HG03108 (cell line): Measurements from ENCODE around the gene SDCCAG8.

Experiments
- ATAC-seq: cut with Tn5 transposase; IDR thresholded peaks from one replicate; pipeline ENCODE4 v1.9.1; 2021; ENCODE audit warnings: moderate library complexity; ENCODE audit not compliant: unreplicated experiment

The SDCCAG8 gene

DNA sequence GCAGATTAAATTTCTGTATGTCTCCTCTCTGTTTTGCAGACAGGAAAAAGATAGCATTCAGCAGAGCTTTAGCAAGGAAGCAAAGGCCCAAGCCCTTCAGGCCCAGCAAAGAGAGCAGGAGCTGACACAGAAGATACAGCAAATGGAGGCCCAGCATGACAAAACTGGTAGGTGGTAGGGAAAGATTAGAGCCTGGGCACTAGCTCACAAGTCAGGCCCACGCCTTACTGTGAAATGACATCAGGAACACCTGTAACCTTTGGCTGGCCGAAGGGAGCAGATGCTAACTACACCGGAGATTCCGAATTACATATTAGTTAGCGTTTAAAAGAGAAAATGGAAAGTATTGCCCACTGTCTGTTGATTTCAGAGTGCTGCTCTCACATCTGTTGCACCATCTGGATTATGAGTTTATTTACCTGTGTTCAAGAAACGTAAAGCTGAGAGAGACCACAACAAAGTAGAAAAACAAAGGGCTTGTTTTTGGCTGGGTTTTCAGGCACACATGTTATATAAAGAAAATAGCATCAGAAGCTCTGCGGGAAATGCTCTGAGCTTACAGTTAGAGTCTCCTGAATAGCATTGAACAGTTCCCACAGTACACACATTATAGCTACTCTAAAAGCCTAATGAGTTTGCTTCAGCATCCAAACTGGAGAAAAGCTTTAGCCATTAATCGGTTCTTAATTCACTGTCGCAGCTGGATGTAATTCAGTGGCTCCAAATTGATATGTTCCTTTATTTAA, 160.0 kb downstream of the SDCCAG8 start:
- no peak for ATAC-seq

DNA sequence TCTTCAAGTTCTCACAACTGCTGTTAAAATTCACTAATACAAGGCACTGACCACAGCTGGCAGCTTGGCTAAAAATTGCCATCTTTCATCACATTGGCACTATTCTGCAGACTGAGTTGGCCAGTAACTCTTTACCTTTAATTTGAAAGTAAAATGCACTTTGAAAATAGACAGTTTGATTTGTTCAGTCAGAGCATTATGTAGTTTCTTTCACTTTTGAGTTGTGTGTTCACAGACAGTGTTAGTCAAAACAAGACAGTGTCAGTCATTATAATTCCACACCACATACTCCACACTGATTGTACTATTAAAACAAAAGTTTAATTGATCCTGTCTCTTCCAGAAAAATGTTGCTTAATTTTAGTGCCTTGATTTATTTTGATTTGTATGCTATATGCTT, 160.7 kb downstream of the SDCCAG8 start:
- no peak for ATAC-seq

DNA sequence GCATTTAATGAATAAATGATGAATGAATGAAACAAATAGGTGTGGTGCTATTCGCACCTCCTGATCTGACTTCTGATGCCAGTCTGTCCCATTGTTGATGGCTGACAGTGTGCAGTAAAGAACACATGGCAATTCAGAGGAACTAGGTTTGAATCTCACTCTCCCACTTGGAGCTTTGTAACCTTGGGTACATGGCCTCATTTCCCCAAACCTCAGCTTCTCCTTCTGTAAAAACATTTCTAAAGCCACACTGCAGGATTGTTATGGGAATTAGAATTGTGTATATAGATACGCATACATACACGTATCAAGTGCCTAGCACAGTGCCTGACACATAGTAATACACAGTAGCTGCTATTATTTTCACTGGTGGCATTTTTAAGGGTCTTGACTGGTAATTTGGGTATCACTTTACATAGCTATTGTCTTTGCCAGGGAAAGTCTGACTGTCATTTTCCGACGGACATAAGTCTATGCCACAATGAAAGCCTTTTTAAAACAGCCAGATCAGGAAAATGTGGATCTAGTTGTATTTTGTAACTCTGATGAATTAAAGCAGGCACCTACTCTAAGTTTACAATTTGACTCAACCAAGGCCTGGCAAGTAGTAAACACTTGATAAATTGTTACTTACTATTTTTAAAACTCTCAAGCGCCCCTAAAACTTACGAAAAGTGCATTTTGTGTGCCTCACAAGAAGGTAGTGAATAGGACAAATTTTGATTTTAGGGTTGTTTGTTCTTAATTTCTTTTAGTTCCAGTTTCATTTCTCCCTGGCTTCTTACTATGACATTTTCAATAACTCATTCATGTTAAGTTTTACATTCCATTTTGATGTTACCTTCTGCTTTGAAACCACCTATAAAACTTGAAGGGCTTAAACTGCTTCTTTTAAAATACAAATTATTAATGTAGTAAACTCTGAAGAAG, 164.4 kb downstream of the SDCCAG8 start:
- ATAC-seq: no peak

DNA sequence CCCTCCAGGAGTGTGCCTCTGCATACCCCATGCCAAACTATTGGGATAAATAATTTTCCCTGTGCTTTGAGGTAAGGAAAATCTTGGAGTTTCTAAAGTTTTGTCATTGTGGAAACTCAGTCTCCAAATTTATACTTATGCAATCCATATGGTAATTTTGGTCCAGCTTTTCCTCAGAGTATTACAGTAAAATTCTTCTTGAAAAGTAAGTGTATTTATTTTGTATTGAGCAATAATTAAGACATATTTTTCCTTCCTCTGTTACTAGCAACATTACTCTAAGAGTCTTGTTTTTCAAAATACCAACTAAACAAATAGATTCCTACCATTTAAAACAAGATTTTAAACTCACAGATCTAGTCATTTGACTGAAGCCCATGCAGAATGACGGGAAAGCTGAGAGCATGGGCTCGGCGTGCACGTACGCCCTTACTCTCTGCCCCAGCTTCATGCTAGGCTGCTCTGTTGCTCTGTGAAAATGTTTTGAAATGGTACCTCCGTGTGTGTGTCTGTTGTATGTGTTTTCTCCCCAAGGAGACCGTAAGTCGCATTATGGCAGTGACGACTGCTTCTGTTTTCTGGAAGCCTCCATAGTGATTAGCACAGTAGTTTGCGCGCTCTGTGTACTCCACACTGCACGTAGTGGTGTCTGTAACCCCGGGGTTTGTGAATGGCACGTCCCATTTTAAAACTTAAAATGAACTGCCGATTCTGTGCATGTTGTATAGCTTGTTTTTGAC, 165.3 kb downstream of the SDCCAG8 start:
- no peak for ATAC-seq

DNA sequence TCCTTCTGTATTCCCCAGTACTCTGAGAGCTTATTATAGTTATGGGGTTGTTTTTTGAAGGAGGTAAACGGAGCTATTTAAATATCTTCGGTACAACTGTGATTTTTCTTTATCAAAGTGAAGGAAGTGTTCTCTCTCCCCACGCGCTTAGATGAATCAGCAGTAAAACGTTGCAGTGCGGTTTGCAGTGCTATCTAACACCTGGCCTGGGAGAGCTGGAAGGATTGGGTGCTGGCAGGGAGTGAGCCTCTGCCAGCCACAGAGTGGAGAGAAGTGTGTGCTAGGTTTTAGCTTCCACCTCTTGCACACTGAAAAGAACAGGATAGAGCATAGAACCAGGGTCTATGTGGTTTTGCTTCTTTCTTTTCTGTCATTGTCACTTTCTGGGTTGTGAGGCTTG, 165.9 kb downstream of the SDCCAG8 start:
- no peak for ATAC-seq

DNA sequence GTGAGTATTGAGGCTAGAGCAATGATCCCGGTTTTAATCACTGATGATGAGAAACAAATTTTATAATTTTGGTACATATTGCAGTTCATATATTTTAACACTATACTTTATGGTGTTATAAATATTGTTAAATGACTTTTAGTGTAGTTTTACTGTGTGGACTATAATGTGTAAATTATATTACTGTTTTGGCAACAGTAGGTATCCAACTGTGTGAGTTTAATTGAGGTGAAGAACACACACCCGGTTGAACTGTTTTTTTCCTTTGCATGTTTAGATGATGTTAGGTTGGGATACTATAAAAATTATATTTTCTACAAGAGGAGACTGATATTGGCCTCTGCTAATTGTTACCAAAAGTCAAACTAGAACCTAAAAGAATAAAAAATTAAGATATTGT, 166.5 kb downstream of the SDCCAG8 start:
- ATAC-seq: no peak

DNA sequence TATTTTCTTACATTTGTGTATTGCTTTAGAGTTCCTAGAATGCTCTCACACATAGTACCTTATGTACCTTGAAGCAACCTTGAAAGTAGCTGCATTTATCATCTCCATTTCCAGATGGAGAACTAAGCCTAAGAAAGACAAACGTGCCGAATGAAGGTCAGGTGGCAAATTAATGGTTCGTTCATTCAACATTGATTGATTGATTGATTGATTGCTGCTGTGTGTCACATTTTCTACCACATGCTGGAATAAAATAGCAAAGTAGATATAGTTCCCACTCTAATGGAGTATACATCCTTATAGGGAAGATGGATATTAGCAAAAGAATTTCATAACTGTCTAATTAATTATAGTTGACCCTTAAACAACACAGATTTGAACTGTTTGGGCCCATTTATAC, 172.2 kb downstream of the SDCCAG8 start:
- no peak for ATAC-seq

DNA sequence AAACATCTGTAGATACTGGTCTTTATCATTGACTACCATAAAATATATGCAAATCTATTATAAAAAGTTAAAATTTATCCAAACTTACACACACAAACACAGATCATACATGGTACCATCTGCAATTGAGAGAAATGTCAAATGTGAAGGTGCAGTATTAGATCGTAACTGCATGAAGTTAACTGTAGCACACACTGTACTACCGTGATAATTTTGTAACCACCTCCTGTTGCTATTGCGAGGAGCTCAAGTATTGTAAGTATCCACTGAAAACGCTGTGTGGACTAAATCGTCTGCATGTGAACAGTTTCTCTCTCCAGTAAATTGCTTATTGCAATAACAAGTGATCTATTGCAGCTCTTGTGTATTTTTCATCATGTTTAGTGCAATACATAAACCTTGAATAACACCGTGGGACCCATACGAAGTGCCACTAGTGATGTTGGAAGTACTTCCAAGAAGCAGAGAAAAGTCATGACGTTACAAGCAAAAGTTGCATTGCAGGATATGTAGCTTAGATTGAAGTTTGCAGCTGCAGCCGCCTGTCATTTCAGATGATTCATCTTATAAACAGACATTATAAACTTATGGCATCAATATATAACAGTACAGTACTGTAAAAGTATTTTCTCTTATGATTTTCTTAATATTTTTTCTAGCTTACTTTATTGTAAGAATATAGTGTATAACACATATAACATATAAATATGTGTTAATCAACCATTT, 172.9 kb downstream of the SDCCAG8 start:
- no peak for ATAC-seq

DNA sequence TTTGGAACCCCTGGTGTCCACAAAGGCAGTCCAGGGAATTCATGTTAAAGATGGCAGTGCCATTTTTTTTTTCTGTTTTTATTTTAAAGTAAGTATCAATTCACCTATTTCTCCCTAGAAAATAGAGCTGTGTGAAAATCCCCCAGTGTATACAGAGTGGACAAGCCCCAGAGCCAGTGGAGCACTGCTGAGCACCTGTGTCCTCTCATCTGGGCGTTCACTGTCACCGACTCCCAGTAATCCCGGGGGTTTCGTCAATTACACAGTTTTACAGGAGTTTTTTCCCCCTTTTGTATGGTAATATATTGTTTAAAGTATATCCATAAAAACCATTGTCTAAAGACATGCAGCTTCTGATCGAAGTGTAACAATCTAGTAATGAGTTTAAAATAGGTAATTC, 175.8 kb downstream of the SDCCAG8 start:
- ATAC-seq: no peak

DNA sequence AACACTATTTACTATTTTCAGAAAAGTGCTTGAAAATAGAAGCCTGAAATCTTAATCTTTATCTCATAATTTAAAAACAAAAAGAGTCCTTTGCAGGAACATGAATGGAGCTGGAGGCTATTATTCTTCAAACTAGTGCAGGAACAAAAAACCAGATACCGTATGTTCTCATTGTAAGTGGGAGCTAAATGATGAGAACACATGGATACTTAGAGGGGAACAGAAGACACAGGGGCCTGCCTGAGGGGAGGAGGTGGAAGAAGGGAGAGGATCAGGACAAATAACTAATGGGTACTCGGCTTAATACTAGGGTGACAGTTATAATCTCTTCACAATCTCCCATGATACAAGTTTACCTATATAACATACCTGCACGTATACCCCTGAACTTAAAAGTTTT, 176.3 kb downstream of the SDCCAG8 start:
- no peak for ATAC-seq

DNA sequence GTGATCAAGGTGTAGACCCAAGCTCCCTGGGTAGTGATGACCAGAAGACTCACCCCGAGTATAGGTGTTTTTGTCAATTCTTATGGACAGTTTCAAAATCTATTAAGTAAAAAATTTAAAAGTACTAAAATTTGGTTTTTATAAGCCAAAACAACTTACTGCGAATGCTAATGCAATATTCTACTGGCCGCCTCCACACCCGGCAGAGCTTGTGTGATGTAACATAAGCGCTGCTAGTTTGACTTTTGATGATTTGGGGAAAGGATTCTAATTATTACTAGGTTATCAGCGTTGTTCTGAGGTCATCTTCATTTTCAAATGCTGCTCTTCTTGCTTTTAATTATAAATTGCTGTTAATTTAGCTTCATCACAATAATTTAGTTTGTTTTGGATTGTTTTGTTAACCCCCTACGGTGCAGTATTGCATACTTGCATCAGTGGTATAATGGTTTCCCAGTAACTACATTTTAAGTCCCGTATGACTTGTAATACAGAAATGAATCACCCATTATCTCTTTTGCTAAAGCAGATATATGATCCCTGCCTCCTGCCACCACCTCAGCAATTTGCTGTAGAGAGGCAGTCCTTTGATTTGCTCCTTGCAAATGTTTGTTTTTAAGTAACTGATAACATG, 178.0 kb downstream of the SDCCAG8 start:
- ATAC-seq: no peak

DNA sequence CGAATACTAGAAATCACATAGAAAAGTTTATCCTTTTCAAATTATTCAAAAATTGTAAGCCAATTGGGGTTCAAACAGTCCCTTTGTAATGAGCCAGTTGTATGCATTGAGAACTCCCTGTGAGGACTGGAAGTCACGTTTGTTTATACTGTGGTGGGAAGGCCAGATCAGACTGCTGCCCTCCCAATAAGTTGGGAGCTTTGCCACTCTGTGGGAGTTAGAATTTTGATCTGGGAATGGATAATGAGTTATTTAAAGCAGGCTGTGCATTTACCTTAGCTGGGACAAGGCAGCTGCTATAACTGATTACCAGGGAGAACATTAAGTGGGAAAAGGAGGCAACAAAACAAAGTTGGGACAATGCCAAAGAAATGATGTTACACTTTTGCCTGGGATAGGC, 178.8 kb downstream of the SDCCAG8 start:
- no peak for ATAC-seq

DNA sequence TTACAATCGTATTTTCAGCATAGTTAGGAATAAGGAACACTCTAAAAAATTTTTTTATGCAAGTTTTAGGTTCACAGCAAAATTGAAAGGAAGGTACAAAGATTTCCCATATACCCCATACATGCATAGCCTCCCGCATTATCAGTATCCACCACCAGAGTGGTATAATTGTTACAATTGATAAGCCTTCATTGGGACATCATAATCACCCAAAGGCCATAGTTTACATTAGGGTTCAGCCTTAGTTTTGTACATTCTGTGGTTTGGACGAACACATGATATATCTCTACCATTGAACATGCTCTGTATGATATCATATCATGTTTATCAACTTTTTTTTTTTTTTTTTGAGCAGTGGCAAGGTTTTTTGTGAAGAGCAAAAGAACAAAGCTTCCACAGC, 180.0 kb downstream of the SDCCAG8 start:
- no peak for ATAC-seq

DNA sequence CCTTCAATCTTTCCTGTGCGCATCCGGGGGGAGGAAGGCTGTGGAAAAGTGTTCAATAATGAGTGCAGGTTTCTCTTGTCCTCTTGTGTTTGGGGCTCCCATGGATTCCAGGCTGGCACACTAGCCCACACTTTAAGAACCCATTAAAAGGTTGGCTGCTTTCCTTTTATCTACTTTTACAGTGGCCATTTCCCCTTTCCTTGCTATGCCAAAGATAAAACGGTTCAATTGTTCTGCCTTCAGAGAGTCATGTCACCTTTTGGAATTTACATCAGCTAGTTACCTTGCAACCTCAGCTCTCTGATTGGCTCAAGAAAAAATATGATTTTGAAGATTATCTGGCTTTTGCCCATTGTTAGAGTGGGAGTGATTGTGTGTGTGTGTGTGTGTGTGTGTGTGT, 182.3 kb downstream of the SDCCAG8 start:
- no peak for ATAC-seq

DNA sequence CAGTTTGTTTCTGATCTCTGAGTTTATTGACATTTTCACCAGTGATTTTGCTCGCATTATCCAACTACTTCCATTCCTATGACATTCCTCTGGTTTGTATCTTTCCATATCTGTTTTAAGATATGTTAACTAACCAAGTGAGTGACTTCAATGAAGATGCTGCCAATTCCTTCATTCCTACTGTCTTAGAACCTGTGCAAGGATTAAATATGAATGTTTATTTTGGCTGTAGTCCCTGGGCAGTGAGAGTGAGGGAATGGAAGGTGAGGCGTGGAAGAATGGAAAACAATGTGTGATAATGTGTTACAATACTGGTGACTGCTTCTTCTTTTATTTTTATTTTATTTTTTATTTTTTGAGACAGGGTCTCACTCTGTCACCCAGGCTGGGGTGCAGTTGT, 183.0 kb downstream of the SDCCAG8 start:
- no peak for ATAC-seq

DNA sequence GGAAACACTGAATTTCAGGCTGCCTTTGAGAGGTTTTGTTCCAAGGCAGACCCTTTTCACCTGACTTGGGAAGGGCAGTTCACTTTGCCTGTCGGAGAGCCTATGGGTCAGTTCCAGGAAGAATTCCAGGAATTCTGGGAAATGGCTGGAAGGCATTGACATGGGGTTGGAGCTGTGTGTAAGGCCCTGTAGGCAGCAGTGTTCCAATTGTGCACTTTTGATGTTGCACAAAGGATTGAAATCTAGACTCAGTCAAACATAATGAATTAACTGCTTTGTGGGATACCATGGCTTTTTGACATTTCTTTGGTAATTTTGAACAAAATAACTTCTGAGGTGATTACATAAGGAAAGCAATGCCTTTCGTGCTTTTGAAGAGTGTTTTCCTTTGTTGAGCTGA, 184.6 kb downstream of the SDCCAG8 start:
- no peak for ATAC-seq

DNA sequence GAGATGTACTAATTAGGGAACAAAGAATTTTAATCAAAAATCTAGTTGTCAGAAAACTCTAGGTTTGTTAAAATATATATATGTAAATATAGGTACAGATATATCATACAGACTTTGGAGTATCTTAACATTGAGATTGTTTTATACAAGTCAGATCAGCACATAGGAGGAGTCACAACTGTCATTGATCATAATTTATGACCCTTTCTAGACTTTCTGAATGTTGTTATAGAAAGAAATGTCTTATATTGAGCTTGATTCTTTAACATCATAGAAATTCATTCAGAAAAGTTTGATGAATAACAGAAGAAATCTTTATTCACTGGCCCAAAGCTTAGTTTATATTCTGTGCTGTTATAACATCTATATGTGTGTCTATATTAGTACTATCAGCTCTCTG, 185.8 kb downstream of the SDCCAG8 start:
- no peak for ATAC-seq

DNA sequence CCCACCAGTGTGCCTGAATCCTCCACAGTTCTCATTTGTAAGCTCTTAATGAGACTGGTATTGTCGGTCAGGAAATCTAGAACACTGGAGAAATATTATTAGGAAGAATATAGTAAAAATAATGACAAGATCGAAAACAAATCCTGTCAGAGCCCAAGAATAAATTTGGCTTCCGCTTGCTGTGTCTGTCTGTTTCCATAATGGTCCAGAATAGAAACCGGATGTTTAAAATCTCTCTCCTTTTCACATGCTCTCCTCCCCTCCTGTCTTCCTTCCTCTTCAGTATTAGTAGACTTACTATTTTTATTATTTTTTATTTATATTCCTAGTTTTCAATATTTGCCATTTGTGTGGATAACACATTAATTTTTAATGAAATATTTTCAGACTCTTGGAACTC, 187.7 kb downstream of the SDCCAG8 start:
- ATAC-seq: no peak

DNA sequence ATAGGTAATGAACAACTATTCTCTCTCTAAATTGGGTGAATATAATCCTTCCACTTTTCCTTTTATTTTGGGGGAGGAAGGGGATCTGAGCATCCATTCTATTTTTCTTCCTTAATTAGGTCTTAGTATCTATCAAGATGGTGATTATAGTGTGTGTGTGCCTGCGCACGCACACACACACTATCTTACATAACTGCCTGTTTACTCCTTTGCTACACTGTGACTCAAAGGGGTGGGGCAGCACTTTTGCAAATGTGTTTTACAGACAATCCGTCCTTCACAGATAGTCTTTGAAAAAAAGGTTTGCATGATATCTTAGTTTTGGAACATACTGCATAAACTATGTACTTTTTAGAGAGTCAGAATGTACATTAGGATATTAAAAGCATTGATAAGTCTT, 191.5 kb downstream of the SDCCAG8 start:
- ATAC-seq: no peak

DNA sequence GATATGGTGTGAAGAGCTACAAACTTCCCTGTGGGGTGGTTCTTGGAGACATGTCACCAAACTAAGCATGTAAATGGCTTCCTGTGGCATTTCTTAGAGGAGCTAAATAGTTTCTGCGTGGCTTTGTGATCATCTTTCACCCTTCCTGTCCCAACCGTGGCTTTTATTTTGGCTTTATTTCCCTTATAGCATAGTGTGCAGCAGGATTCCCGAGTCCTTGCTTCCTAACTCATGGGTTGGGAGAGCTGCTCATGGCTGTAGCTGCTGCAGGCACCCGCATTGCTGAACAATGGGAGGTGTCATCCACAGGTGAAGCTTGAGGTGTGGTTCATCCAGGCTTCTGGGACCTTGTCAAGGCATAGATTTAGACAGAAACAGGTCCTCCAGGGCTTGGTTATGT, 192.0 kb downstream of the SDCCAG8 start:
- ATAC-seq: no peak
